Gastroesophageal sphincter (tissue), 4 donors: ENCODE measurements around the gene FAM3A. TPM values are rescaled to one million over a fixed set of nuclear protein-coding genes. Genes with fewer than 3 reads are reported as not detected.

Source experiments
- ATAC-seq: fragments of 150-250 bp; one replicate; pipeline ENCODE4 v1.9.1; 2016; ENCODE audit warnings: mild to moderate bottlenecking, moderate library complexity
- H3K27ac ChIP-seq, 4 donors: fragments of 200-600 bp; sonication (generic) in 3 of 4; 1 replicate in 3 of 4; 2 replicates in 1 of 4; pipeline ENCODE4 v1.5.1; 2016 to 2019
- H3K27me3 ChIP-seq: fragments of 200-600 bp; sonication (generic); one replicate; pipeline ENCODE4 v1.5.1; 2019
- H3K36me3 ChIP-seq, 2 donors: fragments of 200-600 bp; sonication (generic); one replicate each; pipeline ENCODE4 v1.5.1; 2019; ENCODE audit warnings: control low read depth in 1 of 2
- H3K4me1 ChIP-seq, 3 donors: fragments of 200-600 bp; sonication (generic); 1 replicate in 2 of 3; 2 replicates in 1 of 3; pipeline ENCODE4 v1.5.1; 2016 to 2019; ENCODE audit warnings: control low read depth in 2 of 3
- H3K4me3 ChIP-seq, 2 donors: fragments of 200-600 bp; sonication (generic); one replicate each; pipeline ENCODE4 v1.5.1; 2019; ENCODE audit warnings: mild to moderate bottlenecking in 1 of 2, moderate library complexity in 1 of 2
- H3K9me3 ChIP-seq, 3 donors: fragments of 200-600 bp; sonication (generic); one replicate each; pipeline ENCODE4 v1.5.1; 2017 to 2019; ENCODE audit warnings: control low read depth in 2 of 3
- CTCF ChIP-seq, 4 experiments: fragments of 200-600 bp in 2 of 4; fragments of 450-650 bp in 2 of 4; sonication (generic) in 1 of 4; IDR thresholded peaks; one replicate each; pipeline ENCODE4 v1.5.1; 2017 to 2019; ENCODE audit warnings: antibody characterized with exemption in 4 of 4, mild to moderate bottlenecking in 2 of 4, moderate library complexity in 2 of 4
- EP300 ChIP-seq: sonication (generic); formaldehyde crosslinking; IDR thresholded peaks from one replicate; pipeline ENCODE4 v1.6.1; 2017; ENCODE audit warnings: antibody characterized with exemption, mild to moderate bottlenecking
- POLR2A ChIP-seq, 2 donors: fragments of 450-650 bp; IDR thresholded peaks; one replicate each; pipeline ENCODE4 v1.6.1; 2017; ENCODE audit warnings: antibody characterized with exemption in 2 of 2, mild to moderate bottlenecking in 2 of 2, moderate library complexity in 1 of 2
- POLR2AphosphoS5 ChIP-seq: sonication (generic); formaldehyde crosslinking; IDR thresholded peaks from one replicate; pipeline ENCODE4 v1.6.1; 2017; ENCODE audit warnings: antibody characterized with exemption
- WGBS, 2 donors: methylation state at CpG; one replicate each; pipeline ENCODE4 v1.1.5; 2018; ENCODE audit warnings: low coverage in 1 of 2; 5-methylcytosine and 5-hydroxymethylcytosine counted together
- small RNA-seq, 4 donors: library from RNA; depleted of rRNA; stranded (forward); fragments of <200 nt; gene quantifications; one replicate each; pipeline ENCODE3, GENCODE V24; 2016
- total RNA-seq, 4 donors: library from RNA; depleted of rRNA; stranded (reverse); fragments of >200 nt; gene quantifications; one replicate each; pipeline ENCODE4 v1.1.0, GENCODE V29; 2016

Gene FAM3A
- total RNA-seq, 4 donors from 2014 or later = 36.6 to 44.4 (median 40.5) TPM

- ATAC-seq = no peak
- TF ChIP-seq POLR2A (IDR thresholded peaks at IDR 0.05) (no peak), CTCF (IDR thresholded peaks at IDR 0.05) (no peak), EP300 (no peak), POLR2AphosphoS5 (no peak)
- Histone ChIP-seq H3K4me1 (peaks cover 0 to 16% (median 0%) of the 10 kb centered on the region in 3 donors), H3K9me3 (no peaks in the 10 kb centered on the region), H3K27me3 (no peaks in the 10 kb centered on the region), H3K27ac (peak overlapping the region in 1 of 4 donors; percentile 82), H3K36me3 (peaks cover 0 to 41% of the 10 kb centered on the region in 2 donors), H3K4me3 (peak overlapping the region in 1 of 2 donors; percentile 64)
- WGBS, 2 donors = 55% methylated on average over 2 of the region's 14 CpGs; no CpG with 5 or more reads in 1 of the 2 donors
Observed at GRCh38 chrX:154459832-154460231, 56.2 kb downstream of the FAM3A start.

GRCh38 chrX:154458954-154459778, 56.9 kb downstream of the FAM3A start:
- Histone ChIP-seq H3K27me3 (no peaks in the 10 kb centered on the region), H3K4me3 (peak overlapping the region; percentile 64 to 74), H3K36me3 (peaks cover 0 to 34% of the 10 kb centered on the region in 2 donors), H3K9me3 (no peaks in the 10 kb centered on the region), H3K4me1 (peaks cover 0 to 16% (median 0%) of the 10 kb centered on the region in 3 donors), H3K27ac (peak overlapping the region in 3 of 4 donors; percentile 71 to 84 (median 82))
- no peak for TF ChIP-seq POLR2AphosphoS5
- TF ChIP-seq CTCF (IDR thresholded peaks at IDR 0.05) = no peak
- TF ChIP-seq POLR2A (IDR thresholded peaks at IDR 0.05) = no peak
- no peak for TF ChIP-seq EP300
- ATAC-seq = peak; percentile 32
- 55% methylated on average over 2 of the region's 15 CpGs; no CpG with 5 or more reads in 1 of the 2 donors for WGBS, 2 donors

- Histone ChIP-seq H3K4me1 (peaks cover 0 to 16% (median 0%) of the 10 kb centered on the region in 3 donors), H3K27ac (peak within 1 kb of the TSS in 3 of 4 donors; percentile 71 to 84 (median 82)), H3K9me3 (no peaks in the 10 kb centered on the region), H3K4me3 (peak within 1 kb of the TSS; percentile 64 to 74), H3K36me3 (peaks cover 0 to 26% of the 10 kb centered on the region in 2 donors), H3K27me3 (no peaks in the 10 kb centered on the region)
- TF ChIP-seq POLR2A (IDR thresholded peaks at IDR 0.05) (peak; percentile 58 to 80), POLR2AphosphoS5 (no peak)
- no CpG with 5 or more reads among the region's 88 CpGs for WGBS, 2 donors
- ATAC-seq = peak; percentile 79
Observed at GRCh38 chrX:154458116-154458953, 57.7 kb downstream of the FAM3A start, which contains the start of gene PLXNA3. TSS of gene PLXNA3 (plus strand) at chrX:154458281. CDS start at chrX:154460184, 1,903 bp downstream.

- H3K27ac ChIP-seq = peak overlapping the region in 3 of 4 donors; percentile 71 to 84 (median 82)
- peaks cover 0 to 16% (median 0%) of the 10 kb centered on the region in 3 donors for H3K4me1 ChIP-seq
- H3K9me3 ChIP-seq = no peaks in the 10 kb centered on the region
- ATAC-seq = peak; percentile 44
- H3K4me3 ChIP-seq = peak overlapping the region; percentile 64 to 74
- H3K36me3 ChIP-seq = peaks cover 0 to 25% of the 10 kb centered on the region in 2 donors
- no peak for TF ChIP-seq EP300
- TF ChIP-seq CTCF (IDR thresholded peaks at IDR 0.05) = no peak
- no peak for TF ChIP-seq POLR2A (IDR thresholded peaks at IDR 0.05)
- TF ChIP-seq POLR2AphosphoS5 = no peak
- whole genome bisulfite sequencing, 2 donors = 9 to 56% methylated on average over 5 to 7 of the region's 65 CpGs
- H3K27me3 ChIP-seq = no peaks in the 10 kb centered on the region
Observed at GRCh38 chrX:154457491-154458115, 58.4 kb downstream of the FAM3A start.

Small RNA genes lying within 50 kb of the gene (small RNA-seq; reads per million reads assigned to genes)
- gene RN7SL697P = 0 reads per million in 4 donors

Other genes starting within 250 kb of the FAM3A start
- gene TEX28, start 221.1 kb downstream of the FAM3A start, total RNA-seq = not detected
- under 1 TPM in 2 of 4 donors, not detected in 2; 0.31 TPM for gene TKTL1, start 220.4 kb downstream of the FAM3A start, total RNA-seq
- gene FLNA, start 141.6 kb downstream of the FAM3A start, total RNA-seq = over 10,000 TPM in 1 of 4 donors, 1,000 to 10,000 TPM in 3; 7,815 to 15,318 (median 8,757) TPM
- gene EMD, start 136.9 kb downstream of the FAM3A start, total RNA-seq = 10 to 100 TPM; 41.0 to 58.6 (median 50.6) TPM
- 1,000 to 10,000 TPM; 3,970 to 7,427 (median 5,392) TPM for gene RPL10, start 117.9 kb downstream of the FAM3A start, total RNA-seq
- 10 to 100 TPM; 11.1 to 29.3 (median 22.3) TPM for gene DNASE1L1, start 107.0 kb downstream of the FAM3A start, total RNA-seq
- gene TAFAZZIN, start 104.7 kb downstream of the FAM3A start, total RNA-seq = 10 to 100 TPM; 11.7 to 54.5 (median 24.4) TPM
- gene ATP6AP1, start 87.6 kb downstream of the FAM3A start, total RNA-seq = 10 to 100 TPM; 29.0 to 50.0 (median 43.1) TPM
- 100 to 1,000 TPM; 105 to 160 (median 121) TPM for gene GDI1, start 79.1 kb downstream of the FAM3A start, total RNA-seq
- gene FAM50A, start 72.1 kb downstream of the FAM3A start, total RNA-seq = 10 to 100 TPM; 49.8 to 58.2 (median 53.4) TPM
- gene PLXNA3, start 58.0 kb downstream of the FAM3A start, total RNA-seq = 10 to 100 TPM in 2 of 4 donors, 1 to 10 TPM in 2; 1.5 to 13.9 (median 8.2) TPM
- 10 to 100 TPM; 16.3 to 21.3 (median 17.2) TPM for gene LAGE3, start 37.0 kb downstream of the FAM3A start, total RNA-seq
- gene UBL4A, start 29.6 kb downstream of the FAM3A start, total RNA-seq = 10 to 100 TPM; 35.9 to 80.2 (median 47.0) TPM
- gene SLC10A3, start 25.6 kb downstream of the FAM3A start, total RNA-seq = 10 to 100 TPM; 21.7 to 40.0 (median 31.8) TPM
- 10 to 100 TPM; 15.9 to 26.0 (median 22.1) TPM for gene G6PD, start 30.6 kb upstream of the FAM3A start, total RNA-seq
- 10 to 100 TPM; 14.0 to 22.6 (median 15.2) TPM for gene IKBKG, start 31.4 kb upstream of the FAM3A start, total RNA-seq
- not detected for gene CTAG1A, start 68.9 kb upstream of the FAM3A start, total RNA-seq
- gene CTAG1B, start 103.0 kb upstream of the FAM3A start, total RNA-seq = not detected
- gene CTAG2, start 137.3 kb upstream of the FAM3A start, total RNA-seq = not detected
- gene GAB3, start 234.8 kb upstream of the FAM3A start, total RNA-seq = 1 to 10 TPM; 2.9 to 5.5 (median 5.1) TPM
- 10 to 100 TPM; 18.4 to 32.8 (median 19.8) TPM for gene DKC1, start 246.6 kb upstream of the FAM3A start, total RNA-seq